Upper lobe of right lung (tissue), 1 donor: ENCODE measurements around the gene P2RY6. TPM values are rescaled to one million over a fixed set of nuclear protein-coding genes. Genes with fewer than 3 reads are reported as not detected.

Experiments used
- ATAC-seq: fragments of 200-7000 bp; cut with Tn5 transposase; one replicate; pipeline ENCODE4 v1.9.1; 2020; ENCODE audit warnings: mild to moderate bottlenecking, moderate library complexity
- DNase-seq: peaks from one replicate; pipeline ENCODE4 v3.0.0-alpha.2; 2020
- H3K27ac ChIP-seq: fragments of 200-600 bp; one replicate; pipeline ENCODE4 v1.8.0; 2022
- H3K27me3 ChIP-seq: fragments of 200-600 bp; one replicate; pipeline ENCODE4 v1.8.0; 2022; ENCODE audit warnings: mild to moderate bottlenecking
- H3K36me3 ChIP-seq: fragments of 200-600 bp; one replicate; pipeline ENCODE4 v1.8.0; 2022
- H3K4me1 ChIP-seq: fragments of 200-600 bp; one replicate; pipeline ENCODE4 v1.8.0; 2022
- H3K4me3 ChIP-seq: fragments of 200-600 bp; one replicate; pipeline ENCODE4 v1.8.0; 2022; ENCODE audit warnings: mild to moderate bottlenecking
- H3K9me3 ChIP-seq: fragments of 200-600 bp; one replicate; pipeline ENCODE4 v1.8.0; 2022
- CTCF ChIP-seq: fragments of 200-600 bp; IDR thresholded peaks from one replicate; pipeline ENCODE4 v1.8.0; 2022; ENCODE audit warnings: antibody characterized with exemption
- intact Hi-C: fragments of 100-400 bp; cut with DNase I; formaldehyde crosslinking; loops from one replicate; pipeline ENCODE4 v1.11.0; 2022
- total RNA-seq: library from RNA; stranded (reverse); fragmentation: NEBNext Ultra II Directional; extraction: Animal tissue kit (Norgen Biotek cat#: 25700); gene quantifications from one replicate; pipeline ENCODE4 v1.2.1, GENCODE V29; 2021
- donor health status: DM: no; HTN: yes; CAD: no; lungs with severe emphysema.

The P2RY6 gene
- total RNA-seq, 1 donor from 2014 or later = 3.2 TPM

- ATAC-seq = peak; percentile 69
- TF ChIP-seq CTCF = no peak
- peak; percentile 47 for DNase-seq
- H3K4me3 ChIP-seq = no peak overlapping the region
- no peaks in the 10 kb centered on the region for H3K9me3 ChIP-seq
- no peaks in the 10 kb centered on the region for H3K4me1 ChIP-seq
- no peak overlapping the region for H3K27ac ChIP-seq
- intact Hi-C loops = no loop called here
- no peaks in the 10 kb centered on the region for H3K27me3 ChIP-seq
- no peaks in the 10 kb centered on the region for H3K36me3 ChIP-seq
These were observed 9.1 kb downstream of the P2RY6 start for GRCh38 chr11:73281201-73281741.

GRCh38 chr11:73281796-73282660 lies 9.9 kb downstream of the P2RY6 start:
- ATAC-seq = no peak
- Histone ChIP-seq H3K27me3 (no peaks in the 10 kb centered on the region), H3K27ac (no peak overlapping the region), H3K36me3 (no peaks in the 10 kb centered on the region), H3K9me3 (no peaks in the 10 kb centered on the region), H3K4me1 (no peaks in the 10 kb centered on the region), H3K4me3 (no peak overlapping the region)
- no peak for TF ChIP-seq CTCF
- intact Hi-C loops = no loop called here
- peak; percentile 50 for DNase-seq

- TF ChIP-seq CTCF = no peak
- H3K9me3 ChIP-seq = no peaks in the 10 kb centered on the region
- H3K27me3 ChIP-seq = no peaks in the 10 kb centered on the region
- intact Hi-C loops = no loop called here
- no peaks in the 10 kb centered on the region for H3K36me3 ChIP-seq
- ATAC-seq (peak; percentile 40), DNase-seq (peak; percentile 41)
- no peak overlapping the region for H3K4me3 ChIP-seq
- peaks cover 7% of the 10 kb centered on the region for H3K4me1 ChIP-seq
- no peak overlapping the region for H3K27ac ChIP-seq
These were observed 11.3 kb downstream of the P2RY6 start for GRCh38 chr11:73283276-73284000.

- DNase-seq (peak; percentile 48), ATAC-seq (no peak)
- no peak for TF ChIP-seq CTCF
- H3K4me3 ChIP-seq = no peak overlapping the region
- no peaks in the 10 kb centered on the region for H3K9me3 ChIP-seq
- no peaks in the 10 kb centered on the region for H3K36me3 ChIP-seq
- no peak overlapping the region for H3K27ac ChIP-seq
- H3K4me1 ChIP-seq = peaks cover 14% of the 10 kb centered on the region
- no peaks in the 10 kb centered on the region for H3K27me3 ChIP-seq
- intact Hi-C loops = no loop called here
These were observed 12.0 kb downstream of the P2RY6 start for GRCh38 chr11:73284106-73284505.

- Histone ChIP-seq H3K27ac (no peak overlapping the region), H3K9me3 (no peaks in the 10 kb centered on the region), H3K27me3 (no peaks in the 10 kb centered on the region), H3K4me3 (no peak overlapping the region), H3K4me1 (peaks cover 22% of the 10 kb centered on the region), H3K36me3 (no peaks in the 10 kb centered on the region)
- ATAC-seq = no peak
- intact Hi-C loops = no loop called here
- peak; percentile 28 for DNase-seq
- no peak for TF ChIP-seq CTCF
These were observed 13.6 kb downstream of the P2RY6 start for GRCh38 chr11:73285721-73286120.
